ENCODE results near the gene GARS1.
A peak's percentile ranks its signal among the peaks of the same experiment; 100 is the strongest.
"Not testable (repeated sequence)": the region's sequence is repeated elsewhere in the genome, so short reads cannot be mapped to it uniquely, and the experiment has no call there.

Gene GARS1, protein sequence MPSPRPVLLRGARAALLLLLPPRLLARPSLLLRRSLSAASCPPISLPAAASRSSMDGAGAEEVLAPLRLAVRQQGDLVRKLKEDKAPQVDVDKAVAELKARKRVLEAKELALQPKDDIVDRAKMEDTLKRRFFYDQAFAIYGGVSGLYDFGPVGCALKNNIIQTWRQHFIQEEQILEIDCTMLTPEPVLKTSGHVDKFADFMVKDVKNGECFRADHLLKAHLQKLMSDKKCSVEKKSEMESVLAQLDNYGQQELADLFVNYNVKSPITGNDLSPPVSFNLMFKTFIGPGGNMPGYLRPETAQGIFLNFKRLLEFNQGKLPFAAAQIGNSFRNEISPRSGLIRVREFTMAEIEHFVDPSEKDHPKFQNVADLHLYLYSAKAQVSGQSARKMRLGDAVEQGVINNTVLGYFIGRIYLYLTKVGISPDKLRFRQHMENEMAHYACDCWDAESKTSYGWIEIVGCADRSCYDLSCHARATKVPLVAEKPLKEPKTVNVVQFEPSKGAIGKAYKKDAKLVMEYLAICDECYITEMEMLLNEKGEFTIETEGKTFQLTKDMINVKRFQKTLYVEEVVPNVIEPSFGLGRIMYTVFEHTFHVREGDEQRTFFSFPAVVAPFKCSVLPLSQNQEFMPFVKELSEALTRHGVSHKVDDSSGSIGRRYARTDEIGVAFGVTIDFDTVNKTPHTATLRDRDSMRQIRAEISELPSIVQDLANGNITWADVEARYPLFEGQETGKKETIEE

DNA sequence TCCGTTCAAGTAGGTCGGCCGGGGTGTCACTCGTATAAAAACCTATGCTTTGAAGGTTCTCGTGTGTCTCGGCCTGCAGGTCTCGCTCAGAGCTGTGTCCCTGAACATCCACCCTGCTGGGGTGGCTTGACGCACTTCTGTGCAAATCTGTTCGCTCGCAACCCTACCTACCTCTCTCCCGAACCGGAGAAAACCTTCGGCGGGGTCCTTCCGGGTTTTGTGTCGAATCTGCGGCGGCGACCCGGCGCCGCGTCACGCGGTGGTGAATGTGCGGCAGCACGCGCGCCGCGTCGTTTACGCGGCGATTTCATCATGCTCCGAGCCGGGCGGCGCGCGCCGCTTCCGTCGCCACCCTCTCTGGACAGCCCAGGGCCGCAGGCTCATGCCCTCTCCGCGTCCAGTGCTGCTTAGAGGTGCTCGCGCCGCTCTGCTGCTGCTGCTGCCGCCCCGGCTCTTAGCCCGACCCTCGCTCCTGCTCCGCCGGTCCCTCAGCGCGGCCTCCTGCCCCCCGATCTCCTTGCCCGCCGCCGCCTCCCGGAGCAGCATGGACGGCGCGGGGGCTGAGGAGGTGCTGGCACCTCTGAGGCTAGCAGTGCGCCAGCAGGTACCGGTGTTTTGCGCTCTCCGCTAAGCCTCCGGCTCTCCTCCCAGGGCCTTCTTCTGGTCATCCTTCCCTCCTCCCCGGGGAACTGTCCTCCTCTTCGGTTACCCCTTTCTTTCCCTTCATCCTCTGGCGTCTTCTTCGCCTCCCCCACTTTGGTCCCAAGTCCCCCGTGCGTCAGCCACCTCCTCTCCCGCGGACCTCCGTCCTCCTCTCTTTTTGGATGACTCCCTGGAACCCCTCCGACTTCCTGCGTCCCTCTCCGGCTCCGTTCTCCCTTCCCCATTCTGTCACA is at the start of gene GARS1:
Gene GARS1, plus strand, starts transcription at position 339 of the 896 bp plus-strand sequence. Its CDS starts 44 bp downstream, at position 383.
- DNase-seq: peak; percentile 70 to 75

DNA sequence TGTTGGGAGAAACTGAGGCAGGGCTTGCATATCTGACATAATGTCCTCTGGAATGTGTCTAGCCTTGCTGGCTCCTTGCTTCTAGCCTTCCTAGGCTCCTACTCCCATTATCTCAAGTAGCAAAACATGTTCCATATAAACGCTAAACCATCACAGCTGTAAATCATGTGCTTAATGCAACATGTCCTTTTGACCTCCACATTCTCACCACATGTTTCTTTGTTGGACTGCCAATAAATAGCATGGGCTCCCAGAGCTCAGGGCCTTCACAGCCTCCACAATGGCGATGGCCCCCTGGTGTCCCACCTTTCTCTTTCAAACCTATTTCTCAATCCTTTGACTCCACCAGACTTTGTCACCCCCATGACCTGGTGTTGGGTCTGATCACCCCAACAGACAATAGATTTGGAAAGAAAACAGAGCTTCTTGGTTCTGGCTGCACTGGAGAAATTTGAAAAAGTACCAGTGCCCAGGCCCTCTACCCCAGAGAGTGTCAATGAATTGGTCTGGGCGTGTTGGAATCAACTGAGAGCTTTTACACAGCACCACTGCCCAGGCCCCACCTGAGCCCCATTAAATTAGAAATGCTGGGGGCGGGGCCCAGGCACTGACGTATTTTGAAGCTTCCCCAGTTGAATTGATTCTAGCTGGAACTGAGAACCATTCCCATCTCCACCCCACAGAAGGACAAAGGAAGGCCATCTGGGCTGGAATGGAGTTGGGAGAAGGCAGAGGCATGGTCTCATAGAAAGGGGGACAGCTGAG is 48.7 kb upstream of the GARS1 start:
- DNase-seq: no peak

DNA sequence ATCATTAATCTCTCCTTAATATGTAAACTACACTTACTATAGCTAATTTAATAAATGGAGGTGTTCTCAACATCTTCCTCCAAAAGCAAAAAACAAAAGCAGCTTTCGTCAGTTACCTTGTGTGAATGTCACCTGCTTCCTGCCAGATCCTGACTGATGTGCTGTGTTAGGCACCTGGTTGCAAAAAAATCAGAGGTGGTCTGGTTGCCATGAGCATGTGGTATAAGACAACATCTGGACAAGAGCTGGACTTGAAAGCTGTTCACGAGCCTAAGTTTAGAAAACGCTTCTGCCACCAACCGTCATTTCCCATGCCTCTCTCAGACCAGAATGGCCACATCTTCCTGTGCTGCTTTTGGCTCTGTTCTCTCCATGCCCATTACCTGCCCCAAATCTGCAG is 48.1 kb upstream of the GARS1 start:
- no peak for DNase-seq

DNA sequence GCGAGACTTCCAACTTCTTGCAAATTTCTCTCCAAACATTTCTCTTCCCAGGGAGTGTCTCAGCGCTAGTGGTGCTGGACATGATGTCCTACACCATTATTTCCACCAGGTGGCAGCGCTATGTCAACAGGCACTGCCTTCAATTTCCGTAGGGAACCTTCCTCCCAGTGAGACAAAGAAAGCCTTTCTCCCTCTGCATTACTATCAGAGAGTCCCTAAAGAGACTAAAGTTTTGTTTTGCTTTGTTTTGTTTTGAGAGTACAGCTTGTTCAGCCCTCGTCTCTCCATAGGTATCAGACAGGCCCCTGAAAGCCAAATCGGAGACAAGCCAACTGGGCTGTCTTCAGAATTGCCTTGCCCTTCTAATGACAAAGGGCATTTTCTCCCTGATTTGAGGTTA is 45.8 kb upstream of the GARS1 start:
- peak; percentile 64 to 74 for DNase-seq

DNA sequence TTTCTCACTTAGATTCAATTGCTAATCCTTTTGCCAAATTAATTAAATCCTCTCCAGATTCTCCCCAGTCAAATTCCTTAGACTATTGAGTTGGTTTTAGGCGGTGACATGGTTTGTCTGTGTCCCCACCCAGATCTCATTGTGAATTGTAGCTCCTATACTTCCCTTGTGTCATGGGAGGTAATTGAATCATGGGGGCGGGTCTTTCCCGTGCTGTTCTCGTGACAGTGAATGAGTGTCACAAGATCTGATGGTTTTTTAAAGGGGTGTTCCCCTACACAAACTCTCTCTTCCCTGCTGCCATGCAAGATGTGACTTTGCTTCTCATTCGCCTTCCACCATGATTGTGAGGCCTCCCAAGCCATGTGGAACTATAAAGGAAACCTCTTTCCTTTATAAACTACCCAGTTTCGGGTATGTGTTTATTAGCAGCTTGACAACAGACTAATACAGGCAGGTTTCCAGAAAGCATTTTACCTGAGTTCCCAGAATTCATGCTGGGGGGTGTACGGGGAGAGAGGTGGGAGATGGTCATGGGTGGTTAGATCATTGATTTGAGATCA is 44.7 kb upstream of the GARS1 start:
- no peak for DNase-seq

DNA sequence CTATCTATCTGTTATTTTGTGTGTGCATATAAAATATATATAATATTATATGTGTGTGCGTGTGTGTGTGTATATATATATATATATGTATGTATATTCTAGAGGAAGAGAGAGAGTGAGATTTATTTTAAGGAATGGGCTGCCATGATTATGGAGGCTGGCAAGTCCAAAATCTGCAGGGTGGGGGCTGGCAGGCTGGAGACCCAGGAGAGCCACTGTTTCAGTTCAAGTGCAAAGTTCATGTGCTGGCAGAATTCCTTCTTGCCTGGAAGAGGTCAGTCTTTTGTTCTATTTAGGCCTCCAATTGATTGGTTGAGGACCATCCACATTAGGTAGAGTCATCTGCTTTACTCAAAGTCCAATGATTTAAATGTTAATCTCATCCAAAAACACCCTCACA is 42.3 kb upstream of the GARS1 start:
- DNase-seq: no peak

DNA sequence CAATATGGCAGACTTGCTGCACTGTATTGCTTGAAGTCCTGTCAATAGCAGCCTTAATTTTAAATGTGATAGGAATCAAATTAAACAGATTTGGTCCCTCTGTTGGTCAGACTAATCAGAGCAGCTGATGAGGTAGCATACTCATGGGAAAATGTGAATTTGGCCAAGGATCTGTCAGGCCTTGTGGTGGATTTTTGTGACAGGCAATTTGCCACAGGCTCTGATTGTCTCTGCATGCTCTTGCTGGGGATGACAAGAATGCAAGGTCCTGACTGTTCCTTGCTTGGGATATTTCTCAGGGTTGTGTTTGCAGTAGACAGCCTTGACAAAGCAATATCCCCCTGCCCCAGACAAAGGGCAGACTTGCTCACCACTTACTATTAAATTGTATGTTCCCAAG is 41.5 kb upstream of the GARS1 start:
- no peak for DNase-seq

DNA sequence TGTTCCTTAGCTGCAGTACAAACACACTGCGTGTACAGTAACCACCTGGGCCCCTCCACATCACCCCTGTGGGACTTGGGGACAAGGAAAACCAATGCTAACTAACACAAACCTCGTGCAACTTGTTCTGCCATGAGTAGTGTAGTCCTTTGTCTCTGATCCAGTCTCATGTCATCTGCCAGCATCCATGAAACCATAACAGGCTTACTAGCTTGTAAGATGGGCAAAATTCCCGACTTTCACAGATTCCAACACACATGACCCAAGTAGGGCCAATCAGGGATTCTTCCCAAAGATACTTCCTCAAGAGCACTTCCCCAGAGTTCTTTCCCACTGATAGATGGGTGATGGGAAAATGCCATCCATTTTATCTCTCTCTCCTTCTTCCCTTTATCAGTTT is 41.1 kb upstream of the GARS1 start:
- DNase-seq: no peak

DNA sequence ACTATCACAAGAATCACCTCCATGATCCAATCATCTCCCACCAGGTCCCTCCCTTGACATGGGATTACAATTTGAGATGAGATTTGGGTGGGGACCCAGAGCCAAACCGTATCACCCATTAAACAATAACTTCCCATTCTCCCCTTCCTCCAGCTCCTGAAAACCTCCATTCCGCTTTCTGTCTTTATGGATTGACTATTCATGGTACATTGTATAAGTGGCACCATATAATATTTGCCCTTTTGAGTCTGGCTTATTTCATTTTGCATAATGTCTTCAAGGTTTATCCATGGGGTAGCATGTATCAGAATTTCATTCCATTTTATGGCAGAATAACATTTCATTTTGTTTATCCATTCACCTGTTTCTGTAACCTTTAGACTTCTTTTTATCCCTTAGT is 39.2 kb upstream of the GARS1 start:
- DNase-seq: no peak

DNA sequence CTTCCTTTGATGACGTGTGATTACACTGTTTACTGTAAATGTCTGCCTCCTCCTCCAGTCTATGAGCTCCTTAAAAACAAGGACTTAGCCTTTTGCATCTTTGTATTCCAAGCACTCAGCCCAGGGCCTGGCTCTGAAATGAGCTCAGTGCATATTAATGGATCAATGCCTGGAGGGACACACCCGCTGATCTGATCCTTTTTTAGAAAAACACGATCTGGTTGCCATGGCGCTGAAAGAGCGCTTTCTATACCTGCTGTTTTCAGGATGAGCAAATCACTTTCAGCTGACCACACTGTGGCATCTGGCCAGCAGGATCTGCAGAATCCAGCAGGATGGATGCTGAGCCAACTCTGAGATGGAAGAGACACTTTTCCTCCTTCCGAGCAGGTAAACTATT is 37.8 kb upstream of the GARS1 start:
- DNase-seq: peak in 1 of 2 donors; percentile 34

DNA sequence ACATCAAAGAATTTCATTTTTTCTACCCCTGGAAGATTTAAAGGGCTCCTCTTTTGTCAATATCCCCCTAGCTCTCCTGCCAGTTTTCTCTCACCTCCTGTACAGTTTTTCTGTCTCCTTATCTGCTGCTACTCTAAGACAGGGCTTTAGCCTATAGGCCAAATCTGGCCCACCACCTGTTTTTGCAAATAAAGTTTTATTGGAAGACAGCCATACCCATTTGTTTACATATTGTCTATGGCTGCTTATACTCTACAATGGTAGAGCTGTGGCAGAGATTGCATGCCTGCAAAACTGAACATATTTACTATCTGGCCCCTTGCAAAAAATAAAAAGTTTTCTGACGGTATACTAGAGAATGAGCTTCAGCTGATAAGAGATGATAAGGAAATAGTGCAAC is 37.4 kb upstream of the GARS1 start:
- no peak for DNase-seq

DNA sequence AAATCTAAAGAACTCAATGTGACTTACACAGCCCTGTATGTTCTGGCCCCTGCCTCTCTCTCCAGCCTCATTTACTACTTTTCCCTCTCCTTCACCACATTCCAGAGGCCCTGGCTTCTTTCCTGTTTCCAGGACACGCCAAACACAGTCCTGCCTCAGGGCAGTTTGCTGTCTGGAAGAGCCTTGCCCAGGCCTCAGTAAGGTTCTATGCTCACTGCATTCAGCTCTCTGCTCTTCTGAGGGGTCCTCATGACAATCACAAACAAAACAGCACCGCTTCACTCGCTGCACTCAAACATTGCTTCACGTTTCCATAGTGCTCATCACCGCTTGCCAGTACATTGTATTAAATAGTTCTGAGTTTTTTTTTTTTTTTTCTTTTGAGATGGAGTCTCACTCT is 35.1 kb upstream of the GARS1 start:
- no peak for DNase-seq

DNA sequence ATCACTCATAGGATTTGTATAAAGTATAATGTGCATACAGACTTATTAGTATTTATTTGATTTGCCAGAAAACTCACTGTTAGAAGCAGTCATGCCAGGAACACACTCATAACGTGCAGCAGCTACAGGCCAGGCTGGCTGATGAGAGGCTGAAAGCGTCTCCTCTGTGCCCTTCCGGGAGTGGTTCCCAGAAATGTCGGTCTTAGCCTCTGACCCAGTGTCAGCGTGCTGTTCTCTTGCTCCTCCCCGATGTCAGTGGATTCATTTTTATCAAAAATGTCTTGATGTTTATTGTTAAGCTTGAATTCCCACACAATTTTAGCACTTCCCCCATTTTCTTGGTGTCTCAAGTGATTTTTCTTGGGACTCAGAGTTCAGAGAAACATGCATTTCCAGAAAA is 33.3 kb upstream of the GARS1 start:
- DNase-seq: no peak

DNA sequence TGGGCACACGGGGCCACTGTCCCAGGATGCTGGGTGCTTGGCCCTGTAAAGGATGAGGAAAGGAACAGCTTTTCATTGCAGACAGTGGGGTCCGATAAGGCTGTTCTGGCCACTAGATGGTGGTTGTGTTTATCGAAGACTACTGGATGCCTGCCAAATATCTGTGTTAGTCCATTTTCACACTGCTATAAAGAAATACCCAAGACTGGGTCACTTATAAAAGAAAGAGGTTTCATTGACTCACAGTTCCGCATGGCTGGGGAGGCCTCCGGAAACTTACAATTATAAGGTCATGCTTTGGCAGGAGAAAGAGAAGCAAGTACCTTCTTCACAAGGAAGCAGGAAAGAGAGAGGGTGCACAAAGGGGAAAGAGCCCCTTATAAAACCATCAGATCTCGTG is 32.2 kb upstream of the GARS1 start:
- no peak for DNase-seq

DNA sequence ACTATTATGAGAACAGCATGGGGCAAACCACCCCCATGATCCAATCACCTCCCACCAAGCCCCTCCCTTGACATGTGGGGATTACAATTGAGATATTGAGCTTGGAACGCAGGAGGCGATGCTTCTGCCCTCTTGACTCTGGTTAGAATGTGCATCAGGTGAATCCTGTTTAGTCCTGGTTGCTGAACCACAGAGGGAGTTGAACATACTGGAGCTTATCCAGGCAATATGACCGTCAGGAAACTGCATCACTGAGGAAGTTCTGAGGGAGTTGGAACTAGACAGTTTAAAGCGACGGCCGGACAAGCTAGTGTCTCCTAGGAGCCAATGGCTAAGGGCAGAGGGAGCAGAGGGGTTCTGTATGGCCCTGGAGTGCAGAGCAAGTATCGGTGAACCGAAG is 31.8 kb upstream of the GARS1 start:
- no peak for DNase-seq

DNA sequence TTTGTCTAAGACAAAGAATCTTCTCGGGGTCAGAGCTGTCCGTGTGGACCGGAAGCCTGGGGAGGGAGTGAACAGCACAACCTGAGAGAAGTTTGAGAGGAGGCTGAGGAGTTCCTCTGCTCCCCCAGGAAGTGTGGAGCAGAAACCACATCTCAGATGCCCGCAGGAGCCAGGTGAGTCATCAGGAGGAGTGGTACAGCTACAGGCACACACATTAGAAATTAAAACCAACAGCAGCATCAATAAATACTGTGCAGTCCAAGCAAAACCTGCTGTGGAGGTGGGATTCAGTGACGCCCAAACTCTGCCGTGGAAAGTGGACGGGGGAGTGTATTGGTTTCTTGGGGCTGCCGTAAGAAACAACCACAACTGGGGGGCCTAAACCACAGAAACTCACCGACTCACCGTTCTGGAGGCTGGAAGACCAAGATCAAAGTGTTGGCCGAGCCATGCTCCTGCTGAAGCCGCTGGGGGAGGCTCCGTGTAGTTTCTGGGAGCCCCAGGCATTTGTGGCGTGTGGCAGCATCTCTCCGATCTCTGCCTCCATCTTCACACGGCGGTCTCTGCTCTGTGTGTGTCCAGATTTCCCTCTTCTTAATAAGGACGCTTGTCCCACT is 31.2 kb upstream of the GARS1 start:
- DNase-seq: no peak

DNA sequence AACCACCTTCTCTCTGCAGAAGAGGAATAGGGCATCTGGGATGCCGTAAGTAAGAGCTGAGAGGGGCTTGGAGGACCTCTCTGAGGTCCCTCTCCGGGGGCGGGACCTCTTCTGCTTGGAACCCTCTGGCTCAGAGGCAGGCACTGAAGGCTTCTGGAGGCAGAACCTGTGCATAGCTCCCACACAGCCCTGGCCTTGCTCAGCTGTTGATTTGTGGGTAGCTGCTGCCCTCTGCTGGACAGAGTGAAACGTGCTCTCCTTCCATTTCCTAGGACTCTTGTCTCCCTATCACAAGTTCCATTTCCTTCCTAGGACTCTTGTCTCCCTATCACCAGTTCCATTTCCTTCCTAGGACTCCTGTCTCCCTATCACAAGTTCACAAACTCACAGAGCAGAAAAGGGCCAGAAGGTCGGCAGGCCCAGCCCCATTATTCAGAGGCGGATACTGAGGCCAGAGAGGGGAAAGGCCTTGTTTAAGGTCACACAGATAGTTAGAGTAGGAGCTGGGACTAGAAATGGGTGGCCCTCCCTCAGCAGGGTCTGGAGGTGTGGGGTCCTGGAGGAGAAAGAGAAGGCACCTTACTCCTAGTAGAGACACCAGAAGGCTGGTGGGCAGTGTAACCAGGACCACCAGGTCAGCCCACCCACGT is 30.3 kb upstream of the GARS1 start:
- peak; percentile 78 to 89 for DNase-seq

DNA sequence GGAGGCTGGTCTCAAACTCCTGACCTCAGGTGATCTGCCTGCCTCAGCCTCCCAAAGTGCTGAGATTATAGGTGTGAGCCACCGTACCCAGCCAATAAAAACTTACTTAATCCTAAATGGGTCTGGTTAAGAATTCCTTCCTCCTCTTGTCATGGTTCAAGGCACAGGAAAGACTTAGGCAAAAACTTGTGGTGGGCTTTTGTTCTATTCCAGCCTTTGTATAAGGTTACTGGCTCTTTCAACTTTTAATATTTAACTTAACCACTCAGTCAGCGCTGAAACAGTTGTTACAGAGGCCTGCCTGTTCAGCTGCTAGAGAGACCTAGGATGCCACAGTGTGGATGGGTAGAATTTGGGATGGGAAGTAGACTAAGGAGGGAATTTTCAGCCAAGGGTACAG is 28.1 kb upstream of the GARS1 start:
- DNase-seq: no peak

DNA sequence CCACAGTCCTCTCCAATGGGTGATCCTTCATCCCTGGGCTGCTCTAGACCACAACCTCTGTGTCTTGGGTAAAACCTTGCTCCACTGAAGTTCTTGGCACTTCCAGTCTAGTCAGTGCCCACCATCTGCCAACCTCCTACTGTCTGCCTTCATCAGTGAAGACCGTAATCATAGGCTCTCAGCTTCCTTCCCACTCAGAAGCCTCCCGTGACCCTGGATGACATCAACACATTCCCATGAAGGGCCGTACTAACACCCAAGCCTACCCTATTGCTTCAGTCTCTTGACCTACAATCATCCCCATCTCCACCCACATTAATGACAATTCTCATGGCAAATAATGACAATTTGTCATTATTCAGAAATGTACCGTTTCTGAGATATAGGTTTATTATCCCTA is 27.6 kb upstream of the GARS1 start:
- DNase-seq: no peak

DNA sequence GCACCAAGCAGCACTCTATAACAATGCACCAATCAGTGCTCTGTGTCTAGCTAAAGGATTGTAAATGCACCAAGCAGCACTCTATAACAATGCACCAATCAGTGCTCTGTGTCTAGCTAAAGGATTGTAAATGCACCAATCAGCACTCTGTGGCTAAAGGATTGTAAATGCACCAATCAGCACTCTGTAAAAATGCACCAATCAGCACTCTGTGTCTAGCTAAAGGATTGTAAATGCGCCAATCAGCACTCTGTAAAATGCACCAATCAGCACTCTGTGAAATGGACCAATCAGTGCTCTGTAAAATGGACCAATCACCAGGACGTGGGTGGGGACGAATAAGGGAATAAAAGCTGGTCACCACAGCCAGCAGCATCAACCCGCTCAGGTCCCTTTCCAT is 24.4 kb upstream of the GARS1 start:
- not testable (repeated sequence) for DNase-seq

DNA sequence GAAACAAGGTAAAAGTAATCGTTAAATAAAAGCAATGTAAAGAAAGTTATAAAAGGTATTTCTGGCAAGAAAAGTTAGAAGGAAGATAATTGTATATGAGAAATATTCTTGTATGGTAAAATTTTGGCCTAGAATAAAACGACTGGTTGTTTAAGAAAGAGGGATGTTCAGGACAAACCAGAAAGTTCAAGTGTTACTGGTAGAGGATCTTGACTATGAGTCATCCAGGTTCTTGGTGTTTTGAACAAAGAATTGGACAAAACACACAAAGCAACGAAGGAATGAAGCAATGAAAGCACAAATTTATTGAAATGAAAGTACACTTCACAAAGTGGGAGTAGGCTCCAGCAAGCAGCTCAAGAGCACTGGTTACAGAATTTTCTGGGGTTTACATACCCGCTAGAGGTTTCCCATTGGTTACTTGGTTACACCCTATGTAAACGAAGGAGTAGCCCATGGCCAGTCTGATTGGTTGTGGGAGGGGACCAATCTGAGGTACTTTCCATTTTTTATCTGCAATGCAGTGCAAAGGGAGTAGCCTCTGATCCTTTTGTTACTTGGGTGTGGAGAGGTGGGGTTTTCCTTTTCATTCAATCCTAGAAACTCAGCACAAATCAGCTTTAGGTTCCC is 22.4 kb upstream of the GARS1 start:
- no peak for DNase-seq
